GM23338 (cell line): ENCODE measurements around the gene LMBR1. TPM values are rescaled to one million over a fixed set of nuclear protein-coding genes. Genes with fewer than 3 reads are reported as not detected.

Experiments
- ATAC-seq: fragments of 200-7000 bp; cut with Tn5 transposase; 3 replicates; pipeline ENCODE4 v1.9.1; 2020
- DNase-seq: peaks from one replicate; pipeline ENCODE4 v3.0.0-alpha.2; 2015; ENCODE audit warnings: low spot score
- H2AFZ ChIP-seq: fragments of 200-600 bp; sonication (generic); 2 replicates; pipeline ENCODE4 v1.8.0; 2016; ENCODE audit warnings: antibody characterized with exemption, mild to moderate bottlenecking, moderate library complexity
- H3F3A ChIP-seq: fragments of 200-600 bp; sonication (generic); replicated peaks from 2 replicates; pipeline ENCODE4 v1.8.0; 2017; ENCODE audit warnings: antibody characterized with exemption, mixed run types, low read depth
- H3K27ac ChIP-seq: fragments of 200-600 bp; sonication (generic); 2 replicates; pipeline ENCODE4 v1.6.1; 2016; ENCODE audit warnings: low read depth
- H3K27me3 ChIP-seq: fragments of 200-600 bp; sonication (generic); 2 replicates; pipeline ENCODE4 v1.8.0; 2016; ENCODE audit warnings: mild to moderate bottlenecking, mixed run types, moderate library complexity; ENCODE audit not compliant: insufficient read depth
- H3K36me3 ChIP-seq: fragments of 200-600 bp; sonication (generic); 2 replicates; pipeline ENCODE4 v1.8.0; 2016; ENCODE audit warnings: mild to moderate bottlenecking; ENCODE audit not compliant: insufficient read depth
- H3K4me1 ChIP-seq: fragments of 200-600 bp; sonication (generic); 2 replicates; pipeline ENCODE4 v1.8.0; 2016; ENCODE audit warnings: mild to moderate bottlenecking, moderate library complexity; ENCODE audit not compliant: insufficient read depth
- H3K4me2 ChIP-seq: fragments of 200-600 bp; sonication (generic); 2 replicates; pipeline ENCODE4 v1.7.1; 2017; ENCODE audit warnings: mixed run types
- H3K4me3 ChIP-seq: fragments of 200-600 bp; sonication (generic); 2 replicates; pipeline ENCODE4 v1.6.1; 2016; ENCODE audit warnings: mixed run types
- H3K79me2 ChIP-seq: fragments of 200-600 bp; sonication (generic); replicated peaks from 2 replicates; pipeline ENCODE4 v1.8.0; 2017; ENCODE audit warnings: mild to moderate bottlenecking; ENCODE audit not compliant: insufficient read depth
- H3K9me2 ChIP-seq: fragments of 200-600 bp; sonication (generic); 2 replicates; pipeline ENCODE4 v1.8.0; 2017; ENCODE audit not compliant: insufficient read depth
- H4K20me1 ChIP-seq: fragments of 200-600 bp; sonication (generic); replicated peaks from 2 replicates; pipeline ENCODE4 v1.8.0; 2017; ENCODE audit warnings: mild to moderate bottlenecking; ENCODE audit not compliant: insufficient read depth
- H3K27ac Mint-ChIP-seq: 2 replicates; pipeline ENCODE4 v1.8.0; 2020; ENCODE audit warnings: inconsistent platforms, mild to moderate bottlenecking, moderate library complexity, mixed read lengths
- H3K27me3 Mint-ChIP-seq: 3 replicates; pipeline ENCODE4 v1.8.0; 2022; ENCODE audit warnings: low read depth, mild to moderate bottlenecking, moderate library complexity, mixed read lengths, inconsistent platforms; ENCODE audit not compliant: insufficient read depth, poor library complexity
- H3K36me3 Mint-ChIP-seq: 3 replicates; pipeline ENCODE4 v1.8.0; 2021; ENCODE audit warnings: low read depth, mild to moderate bottlenecking, inconsistent platforms, moderate library complexity, mixed read lengths
- H3K4me1 Mint-ChIP-seq: 3 replicates; pipeline ENCODE4 v1.8.0; 2020; ENCODE audit warnings: mild to moderate bottlenecking, inconsistent platforms, mixed read lengths
- H3K4me3 Mint-ChIP-seq: 3 replicates; pipeline ENCODE4 v1.8.0; 2021; ENCODE audit warnings: moderate library complexity, mild to moderate bottlenecking, inconsistent platforms, mixed read lengths
- H3K9me3 Mint-ChIP-seq: 3 replicates; pipeline ENCODE4 v1.8.0; 2020; ENCODE audit warnings: moderate library complexity, mild to moderate bottlenecking, inconsistent platforms, mixed read lengths
- CREB1 ChIP-seq: fragments of 250-450 bp; sonication (Bioruptor Pico); IDR thresholded peaks from 2 replicates; pipeline ENCODE4 v1.5.0; 2020; ENCODE audit warnings: low read depth, mild to moderate bottlenecking, moderate library complexity
- EZH2 ChIP-seq: fragments of 200-600 bp; sonication (generic); IDR thresholded peaks from one replicate; pipeline ENCODE4 v1.8.0; 2017; ENCODE audit warnings: antibody characterized with exemption, mild to moderate bottlenecking, low read depth; ENCODE audit not compliant: unreplicated experiment
- EZH2phosphoT487 ChIP-seq: fragments of 200-600 bp; sonication (generic); IDR thresholded peaks from one replicate; pipeline ENCODE4 v1.8.1; 2018; ENCODE audit warnings: antibody characterized with exemption; ENCODE audit not compliant: unreplicated experiment
- JUNB ChIP-seq: IDR thresholded peaks from one replicate; pipeline ENCODE4 v1.6.1; 2016; ENCODE audit warnings: antibody characterized with exemption; ENCODE audit not compliant: unreplicated experiment
- NANOG ChIP-seq: IDR thresholded peaks from 2 replicates; pipeline ENCODE4 v1.6.1; 2016; ENCODE audit warnings: antibody characterized with exemption, borderline replicate concordance
- REST ChIP-seq: IDR thresholded peaks from one replicate; pipeline ENCODE4 v1.6.1; 2018; ENCODE audit warnings: antibody characterized with exemption; ENCODE audit not compliant: unreplicated experiment
- STAT1 ChIP-seq: IDR thresholded peaks from one replicate; pipeline ENCODE4 v1.6.1; 2016; ENCODE audit warnings: antibody characterized with exemption; ENCODE audit not compliant: unreplicated experiment
- ZNF114 ChIP-seq: fragments of 250-450 bp; sonication (Bioruptor Pico); IDR thresholded peaks from 2 replicates; pipeline ENCODE4 v1.5.0; 2020; ENCODE audit warnings: mild to moderate bottlenecking, moderate library complexity
- ZNF331 ChIP-seq: fragments of 250-450 bp; sonication (Bioruptor Pico); IDR thresholded peaks from 2 replicates; pipeline ENCODE4 v1.5.0; 2020; ENCODE audit warnings: low read depth, mild to moderate bottlenecking, moderate library complexity
- ZNF462 ChIP-seq: fragments of 250-450 bp; sonication (Bioruptor Pico); IDR thresholded peaks from 2 replicates; pipeline ENCODE4 v1.5.0; 2020; ENCODE audit warnings: mild to moderate bottlenecking, moderate library complexity
- polyA plus RNA-seq: library from polyadenylated mRNA; unstranded; fragments of >200 nt; fragmentation: Nextera tagmentation; extraction: Ambion mirVana; gene quantifications from 2 replicates; pipeline ENCODE4 v1.2.1, GENCODE V29; 2016
- total RNA-seq: library from RNA; depleted of rRNA; stranded (reverse); fragments of >200 nt; shearing (Covaris generic); gene quantifications from 2 replicates; pipeline ENCODE4 v1.2.3, GENCODE V29; 2014
- TF ChIP-seq, protein P1 (sequence below), 2 experiments: fragments of 200-600 bp in 1 of 2; sonication (generic) in 1 of 2; conservative IDR thresholded peaks; 2 replicates each; pipeline versions ENCODE4 v1.5.1 to v1.6.1; 2016 to 2017; ENCODE audit warnings: antibody characterized with exemption in 2 of 2, low read depth in 2 of 2, mild to moderate bottlenecking in 2 of 2, moderate library complexity in 1 of 2

The LMBR1 gene
- total and polyA plus RNA-seq, 2 experiments from 2014 or later, result 21.8 to 90.1 TPM

GRCh38 chr7:156747718-156748117 lies 145.3 kb downstream of the LMBR1 start (continued):
- TF ChIP-seq ZNF462, result no peak
- no peak for TF ChIP-seq JUNB
- TF ChIP-seq NANOG, result no peak
- no peak for TF ChIP-seq EZH2phosphoT487

DNA sequence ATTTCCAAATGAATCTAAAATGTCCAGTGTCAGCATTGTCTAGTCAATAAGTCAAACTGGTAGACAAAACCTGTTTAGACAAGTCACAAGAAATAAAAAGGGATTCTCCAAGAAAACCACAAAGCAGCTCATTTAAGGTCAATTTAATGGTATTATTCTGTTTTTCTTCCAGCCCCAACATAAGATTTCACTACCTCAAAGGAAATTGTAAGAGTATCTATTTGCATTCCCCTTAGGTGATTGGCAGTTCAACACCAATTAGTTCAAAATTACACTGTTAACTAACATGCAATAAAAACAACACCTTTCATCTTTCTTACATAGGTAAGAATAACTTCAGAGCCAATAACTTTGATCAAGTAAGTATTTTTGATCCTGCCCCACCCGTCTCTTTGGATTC lies 146.1 kb downstream of the LMBR1 start:
- DNase-seq, result no peak
- ATAC-seq, result no peak
- Histone ChIP-seq H4K20me1 (no peaks in the 10 kb centered on the region; the same call in 1 of the 2 replicates), H3K27me3 (no peaks in the 10 kb centered on the region), H3K4me2 (no peak overlapping the region), H3K4me3 (no peak overlapping the region), H3F3A (no peaks in the 10 kb centered on the region), H2AFZ (no peak overlapping the region), H3K79me2 (no peaks in the 10 kb centered on the region), H3K36me3 (no peaks in the 10 kb centered on the region), H3K27ac (no peak overlapping the region), H3K9me2 (no peaks in the 10 kb centered on the region), H3K4me1 (no peaks in the 10 kb centered on the region)
- H3K36me3 Mint-ChIP-seq, result no peaks in the 10 kb centered on the region
- no peak overlapping the region for H3K4me3 Mint-ChIP-seq
- H3K27me3 Mint-ChIP-seq, result no peaks in the 10 kb centered on the region
- H3K9me3 Mint-ChIP-seq, result no peaks in the 10 kb centered on the region
- H3K27ac Mint-ChIP-seq, result no peak overlapping the region
- H3K4me1 Mint-ChIP-seq, result no peaks in the 10 kb centered on the region; the same call in 2 of the 3 replicates
- TF ChIP-seq NANOG (no peak), EZH2 (no peak), STAT1 (no peak), REST (no peak), ZNF331 (CRISPR knock-in tag) (no peak), EZH2phosphoT487 (no peak), CREB1 (CRISPR knock-in tag) (no peak), ZNF114 (CRISPR knock-in tag) (no peak)
- TF ChIP-seq, protein P1, sequence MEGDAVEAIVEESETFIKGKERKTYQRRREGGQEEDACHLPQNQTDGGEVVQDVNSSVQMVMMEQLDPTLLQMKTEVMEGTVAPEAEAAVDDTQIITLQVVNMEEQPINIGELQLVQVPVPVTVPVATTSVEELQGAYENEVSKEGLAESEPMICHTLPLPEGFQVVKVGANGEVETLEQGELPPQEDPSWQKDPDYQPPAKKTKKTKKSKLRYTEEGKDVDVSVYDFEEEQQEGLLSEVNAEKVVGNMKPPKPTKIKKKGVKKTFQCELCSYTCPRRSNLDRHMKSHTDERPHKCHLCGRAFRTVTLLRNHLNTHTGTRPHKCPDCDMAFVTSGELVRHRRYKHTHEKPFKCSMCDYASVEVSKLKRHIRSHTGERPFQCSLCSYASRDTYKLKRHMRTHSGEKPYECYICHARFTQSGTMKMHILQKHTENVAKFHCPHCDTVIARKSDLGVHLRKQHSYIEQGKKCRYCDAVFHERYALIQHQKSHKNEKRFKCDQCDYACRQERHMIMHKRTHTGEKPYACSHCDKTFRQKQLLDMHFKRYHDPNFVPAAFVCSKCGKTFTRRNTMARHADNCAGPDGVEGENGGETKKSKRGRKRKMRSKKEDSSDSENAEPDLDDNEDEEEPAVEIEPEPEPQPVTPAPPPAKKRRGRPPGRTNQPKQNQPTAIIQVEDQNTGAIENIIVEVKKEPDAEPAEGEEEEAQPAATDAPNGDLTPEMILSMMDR (conservative IDR thresholded peaks at IDR 0.05; ENCODE audit: low read depth in 2 of 2), result no peak
